ENCODE data around the gene C4orf54.

C4orf54 gene

DNA sequence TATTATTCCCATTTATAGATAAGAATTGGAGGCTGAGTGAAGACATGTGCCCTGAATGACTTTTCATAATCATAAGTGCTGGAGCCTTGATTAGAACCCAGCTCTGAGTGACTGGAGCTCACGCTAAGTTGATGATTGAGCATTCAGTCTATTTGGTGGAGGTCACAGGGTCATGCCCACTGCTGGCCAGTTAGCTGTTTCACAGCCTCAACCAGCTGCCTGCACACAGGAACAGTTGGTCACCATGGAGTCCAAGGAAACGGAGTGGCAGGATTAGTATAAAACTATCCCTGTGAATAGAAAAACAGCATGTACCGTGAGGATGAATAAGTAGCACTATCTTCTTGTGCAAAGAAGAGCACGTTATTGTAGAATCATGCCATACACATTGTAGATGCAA is 1.0 kb upstream of the C4orf54 start:
- no peaks in the 10 kb centered on the region for H3K79me2 ChIP-seq (ENCODE audit: insufficient read depth, low read length)
- TF ChIP-seq EZH2phosphoT487 (conservative IDR thresholded peaks at IDR 0.05; ENCODE audit: low read length): no peak
- TF ChIP-seq, protein P1, sequence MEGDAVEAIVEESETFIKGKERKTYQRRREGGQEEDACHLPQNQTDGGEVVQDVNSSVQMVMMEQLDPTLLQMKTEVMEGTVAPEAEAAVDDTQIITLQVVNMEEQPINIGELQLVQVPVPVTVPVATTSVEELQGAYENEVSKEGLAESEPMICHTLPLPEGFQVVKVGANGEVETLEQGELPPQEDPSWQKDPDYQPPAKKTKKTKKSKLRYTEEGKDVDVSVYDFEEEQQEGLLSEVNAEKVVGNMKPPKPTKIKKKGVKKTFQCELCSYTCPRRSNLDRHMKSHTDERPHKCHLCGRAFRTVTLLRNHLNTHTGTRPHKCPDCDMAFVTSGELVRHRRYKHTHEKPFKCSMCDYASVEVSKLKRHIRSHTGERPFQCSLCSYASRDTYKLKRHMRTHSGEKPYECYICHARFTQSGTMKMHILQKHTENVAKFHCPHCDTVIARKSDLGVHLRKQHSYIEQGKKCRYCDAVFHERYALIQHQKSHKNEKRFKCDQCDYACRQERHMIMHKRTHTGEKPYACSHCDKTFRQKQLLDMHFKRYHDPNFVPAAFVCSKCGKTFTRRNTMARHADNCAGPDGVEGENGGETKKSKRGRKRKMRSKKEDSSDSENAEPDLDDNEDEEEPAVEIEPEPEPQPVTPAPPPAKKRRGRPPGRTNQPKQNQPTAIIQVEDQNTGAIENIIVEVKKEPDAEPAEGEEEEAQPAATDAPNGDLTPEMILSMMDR (IDR thresholded peaks at IDR 0.05; ENCODE audit: insufficient read depth, low read length, poor library complexity, severe bottlenecking): no peak
- no peaks in the 10 kb centered on the region for H3K36me3 ChIP-seq (ENCODE audit: low read length)
- no peaks in the 10 kb centered on the region for H3F3A ChIP-seq (ENCODE audit: insufficient read depth)
- no peak overlapping the region for H3K9ac ChIP-seq (ENCODE audit: low read length)
- H2AFZ ChIP-seq (ENCODE audit: low read depth, low read length, severe bottlenecking): no peak overlapping the region
- H3K4me3 ChIP-seq (ENCODE audit: insufficient read depth, low read length, poor library complexity, severe bottlenecking): no peak overlapping the region
- H3K9me2 ChIP-seq (replicated peaks; ENCODE audit: insufficient read depth, low read length): no peaks in the 10 kb centered on the region
- H3K27ac ChIP-seq (ENCODE audit: low read depth, low read length): no peak overlapping the region
- H4K20me1 ChIP-seq (ENCODE audit: low read depth, low read length): no peaks in the 10 kb centered on the region
- no peaks in the 10 kb centered on the region for H3K27me3 ChIP-seq (ENCODE audit: low read length)
- no peaks in the 10 kb centered on the region for H3K9me3 ChIP-seq (ENCODE audit: insufficient read depth, low read length)
- H3K4me2 ChIP-seq (ENCODE audit: low read depth, low read length, poor library complexity, severe bottlenecking): no peak overlapping the region

- Histone ChIP-seq H3F3A (ENCODE audit: insufficient read depth) (no peaks in the 10 kb centered on the region), H4K20me1 (ENCODE audit: low read depth, low read length) (no peaks in the 10 kb centered on the region), H3K27me3 (ENCODE audit: low read length) (no peaks in the 10 kb centered on the region), H3K9me3 (ENCODE audit: insufficient read depth, low read length) (no peaks in the 10 kb centered on the region), H3K79me2 (ENCODE audit: insufficient read depth, low read length) (no peaks in the 10 kb centered on the region), H3K36me3 (ENCODE audit: low read length) (no peaks in the 10 kb centered on the region), H3K27ac (ENCODE audit: low read depth, low read length) (no peak overlapping the region), H3K9ac (ENCODE audit: low read length) (no peak overlapping the region), H3K4me2 (ENCODE audit: low read depth, low read length, poor library complexity, severe bottlenecking) (no peak overlapping the region), H3K9me2 (replicated peaks; ENCODE audit: insufficient read depth, low read length) (no peaks in the 10 kb centered on the region), H2AFZ (ENCODE audit: low read depth, low read length, severe bottlenecking) (no peak overlapping the region), H3K4me3 (ENCODE audit: insufficient read depth, low read length, poor library complexity, severe bottlenecking) (no peak overlapping the region)
- no peak for TF ChIP-seq EZH2phosphoT487 (conservative IDR thresholded peaks at IDR 0.05; ENCODE audit: low read length)
- TF ChIP-seq, protein P1 (IDR thresholded peaks at IDR 0.05; ENCODE audit: insufficient read depth, low read length, poor library complexity, severe bottlenecking): no peak
These were observed 2.1 kb downstream of the C4orf54 start for GRCh38 chr4:99655308-99656081.

DNA sequence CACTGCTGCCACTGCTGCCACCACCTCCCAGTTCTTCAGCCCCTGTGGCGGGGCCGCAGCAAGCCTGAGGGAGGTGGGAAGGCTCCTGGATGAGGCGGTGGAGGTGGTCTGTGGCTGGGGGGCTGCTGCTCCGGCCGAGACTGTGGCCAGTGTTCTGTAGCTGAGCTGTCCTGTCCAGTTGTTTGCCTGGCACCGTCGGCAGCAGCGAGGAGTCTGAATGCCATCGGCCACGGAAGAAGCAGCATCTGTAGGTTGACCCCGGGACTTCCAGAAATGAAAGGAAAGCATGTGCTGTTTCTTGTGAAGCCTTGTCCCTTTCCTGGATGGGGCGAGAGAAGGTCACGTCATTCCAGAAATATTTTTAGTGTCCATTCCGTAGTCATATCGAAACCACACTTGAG is 3.3 kb downstream of the C4orf54 start:
- Histone ChIP-seq H3K36me3 (ENCODE audit: low read length) (no peaks in the 10 kb centered on the region), H3K9ac (ENCODE audit: low read length) (no peak overlapping the region), H3K27me3 (ENCODE audit: low read length) (no peaks in the 10 kb centered on the region), H3K79me2 (ENCODE audit: insufficient read depth, low read length) (no peaks in the 10 kb centered on the region), H3K27ac (ENCODE audit: low read depth, low read length) (no peak overlapping the region), H3F3A (ENCODE audit: insufficient read depth) (no peaks in the 10 kb centered on the region), H3K9me3 (ENCODE audit: insufficient read depth, low read length) (no peaks in the 10 kb centered on the region), H3K4me3 (ENCODE audit: insufficient read depth, low read length, poor library complexity, severe bottlenecking) (no peak overlapping the region), H3K9me2 (replicated peaks; ENCODE audit: insufficient read depth, low read length) (no peaks in the 10 kb centered on the region), H2AFZ (ENCODE audit: low read depth, low read length, severe bottlenecking) (no peak overlapping the region), H3K4me2 (ENCODE audit: low read depth, low read length, poor library complexity, severe bottlenecking) (no peak overlapping the region), H4K20me1 (ENCODE audit: low read depth, low read length) (no peaks in the 10 kb centered on the region)
- TF ChIP-seq, protein P1 (IDR thresholded peaks at IDR 0.05; ENCODE audit: insufficient read depth, low read length, poor library complexity, severe bottlenecking): no peak
- TF ChIP-seq EZH2phosphoT487 (conservative IDR thresholded peaks at IDR 0.05; ENCODE audit: low read length): no peak
